MV-4-11 (cell line): Measurements from ENCODE around the gene ECEL1.

Source experiments
- DNase-seq: peaks from one replicate; lab custom pipeline; 2025; lab: John Stamatoyannopoulos, UW

The ECEL1 gene

DNA sequence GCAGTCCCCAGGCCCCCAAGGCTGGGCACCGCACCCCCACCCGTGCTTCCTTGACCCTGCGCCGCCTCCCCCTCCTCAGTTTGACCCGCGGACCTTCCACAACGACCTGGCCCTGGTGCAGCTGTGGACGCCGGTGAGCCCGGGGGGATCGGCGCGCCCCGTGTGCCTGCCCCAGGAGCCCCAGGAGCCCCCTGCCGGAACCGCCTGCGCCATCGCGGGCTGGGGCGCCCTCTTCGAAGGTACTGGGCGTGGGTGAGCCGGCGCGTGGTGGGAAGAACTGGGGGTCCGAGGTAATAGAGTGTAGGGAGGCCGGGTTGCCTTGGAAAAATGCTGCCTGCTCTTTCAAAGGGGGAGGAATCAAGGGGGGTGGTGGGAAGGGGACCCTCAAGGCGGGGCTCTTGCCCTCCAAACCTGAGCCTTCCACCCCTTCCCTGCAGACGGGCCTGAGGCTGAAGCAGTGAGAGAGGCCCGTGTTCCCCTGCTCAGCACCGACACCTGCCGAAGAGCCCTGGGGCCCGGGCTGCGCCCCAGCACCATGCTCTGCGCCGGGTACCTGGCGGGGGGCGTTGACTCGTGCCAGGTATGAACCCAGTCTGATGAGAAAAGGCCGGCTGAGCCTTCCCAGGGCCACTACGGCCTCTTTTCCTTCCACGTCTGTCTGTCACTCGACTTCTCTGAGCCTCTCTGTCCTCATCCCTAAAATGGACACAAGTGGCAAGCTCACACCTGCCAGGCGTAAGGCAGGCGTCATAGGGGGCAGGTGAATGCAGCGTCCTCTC lies 35.2 kb upstream of the ECEL1 start:
- no peak for DNase-seq

DNA sequence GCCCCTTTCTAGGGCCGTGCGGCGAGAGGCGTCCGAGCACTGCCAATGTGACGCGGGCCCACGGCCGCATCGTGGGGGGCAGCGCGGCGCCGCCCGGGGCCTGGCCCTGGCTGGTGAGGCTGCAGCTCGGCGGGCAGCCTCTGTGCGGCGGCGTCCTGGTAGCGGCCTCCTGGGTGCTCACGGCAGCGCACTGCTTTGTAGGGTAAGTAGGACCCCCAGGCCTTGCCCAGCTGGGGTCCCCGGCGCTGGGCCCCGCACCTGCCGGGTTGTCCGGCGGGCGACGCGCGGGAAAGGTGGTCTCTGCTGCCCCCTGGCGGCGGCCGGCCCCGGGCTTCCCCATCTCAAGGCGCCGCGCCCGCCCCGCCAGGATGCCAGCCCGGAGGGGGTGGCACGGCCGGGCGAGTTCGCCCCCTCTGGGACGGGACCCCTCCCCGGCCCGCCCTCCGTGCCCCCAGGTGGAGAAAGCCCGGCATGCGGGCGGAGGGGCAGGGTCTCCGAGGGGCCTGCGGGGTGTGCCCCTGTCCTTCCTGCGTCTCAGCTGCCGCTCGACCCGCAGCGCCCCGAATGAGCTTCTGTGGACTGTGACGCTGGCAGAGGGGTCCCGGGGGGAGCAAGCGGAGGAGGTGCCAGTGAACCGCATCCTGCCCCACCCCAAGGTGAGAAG lies 34.5 kb upstream of the ECEL1 start:
- no peak for DNase-seq

DNA sequence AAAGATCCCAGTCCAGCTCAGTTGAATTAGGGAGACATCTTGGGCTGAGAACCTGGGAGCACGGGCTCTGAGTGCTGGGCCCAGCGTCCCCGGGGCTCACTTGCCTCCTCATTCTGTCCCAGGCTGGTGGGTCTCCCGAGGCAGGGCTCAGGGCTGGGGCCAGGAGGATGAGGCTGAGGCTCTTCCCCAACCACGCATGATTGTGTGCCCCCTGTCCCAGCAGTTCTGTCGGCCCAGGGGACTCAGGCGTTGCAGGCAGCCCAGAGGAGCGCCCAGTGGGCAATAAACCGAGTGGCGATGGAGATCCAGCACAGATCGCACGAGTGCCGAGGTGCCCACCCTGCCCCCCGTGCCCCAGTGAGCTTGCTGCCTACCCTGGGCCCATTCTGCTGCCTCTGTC lies 33.5 kb upstream of the ECEL1 start:
- no peak for DNase-seq

DNA sequence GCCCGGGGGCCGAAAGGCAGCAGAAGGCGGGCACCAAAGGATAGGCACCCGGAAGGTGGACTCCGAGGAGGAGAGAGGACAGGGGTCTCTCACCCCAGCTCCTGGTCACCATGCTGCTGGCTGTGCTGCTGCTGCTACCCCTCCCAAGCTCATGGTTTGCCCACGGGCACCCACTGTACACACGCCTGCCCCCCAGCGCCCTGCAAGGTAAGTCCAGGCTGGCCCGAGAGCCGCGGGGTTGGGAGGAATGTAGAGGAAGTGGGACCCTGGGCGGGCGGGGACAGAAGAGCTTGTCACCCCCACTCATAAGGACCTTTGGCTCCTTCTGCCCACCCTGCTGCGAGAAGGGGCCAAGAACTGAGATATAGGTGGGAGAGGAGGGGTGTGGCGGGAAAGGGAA lies 32.9 kb upstream of the ECEL1 start:
- DNase-seq, result no peak

DNA sequence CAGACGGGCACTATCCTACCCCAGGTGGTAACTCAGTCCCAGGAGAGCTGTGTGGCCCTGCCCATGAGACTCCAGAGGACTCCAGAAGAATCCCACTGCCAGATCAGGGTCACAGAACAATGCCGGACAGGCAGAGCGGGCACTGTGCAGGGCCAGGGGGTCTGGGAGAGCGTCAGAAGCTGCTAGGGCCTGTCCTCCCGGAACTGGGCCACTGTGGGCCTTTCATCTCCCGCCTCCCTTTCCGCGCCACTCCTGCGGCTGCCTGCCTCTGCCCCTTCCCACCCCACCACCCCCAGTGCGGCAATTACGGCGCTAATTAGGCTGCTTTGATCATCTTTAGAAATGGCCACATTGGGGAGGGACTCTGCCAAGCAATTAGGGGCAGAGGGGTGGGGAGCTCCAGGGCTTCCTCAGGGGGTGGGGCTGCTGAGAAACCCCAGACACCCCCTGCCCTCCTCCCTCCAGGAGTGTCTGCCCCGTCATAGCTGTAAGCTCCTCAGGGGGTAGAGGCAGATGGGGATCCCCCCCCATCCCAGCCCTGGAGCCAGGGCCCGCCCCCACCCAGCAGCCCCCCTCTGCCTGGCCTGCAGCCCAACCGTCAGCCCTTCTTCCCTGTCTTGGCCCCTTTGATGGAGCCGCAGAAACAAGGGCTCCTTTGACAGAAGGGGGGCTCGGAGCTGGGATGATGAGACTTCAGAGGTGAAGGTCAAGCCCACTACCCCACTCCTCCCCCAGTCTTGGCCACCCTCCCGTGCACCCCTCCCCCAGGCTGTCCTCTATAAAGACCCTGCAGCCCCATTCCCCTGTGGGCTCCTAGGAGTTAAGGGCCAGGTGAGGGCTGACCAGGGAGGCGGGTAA lies 32.2 kb upstream of the ECEL1 start, which contains the start of gene PRSS56:
Gene PRSS56 (plus strand): TSS at position 808 of the 858 bp plus-strand sequence. CDS start 211 bp downstream, outside the sequence.
- DNase-seq, result no peak

DNA sequence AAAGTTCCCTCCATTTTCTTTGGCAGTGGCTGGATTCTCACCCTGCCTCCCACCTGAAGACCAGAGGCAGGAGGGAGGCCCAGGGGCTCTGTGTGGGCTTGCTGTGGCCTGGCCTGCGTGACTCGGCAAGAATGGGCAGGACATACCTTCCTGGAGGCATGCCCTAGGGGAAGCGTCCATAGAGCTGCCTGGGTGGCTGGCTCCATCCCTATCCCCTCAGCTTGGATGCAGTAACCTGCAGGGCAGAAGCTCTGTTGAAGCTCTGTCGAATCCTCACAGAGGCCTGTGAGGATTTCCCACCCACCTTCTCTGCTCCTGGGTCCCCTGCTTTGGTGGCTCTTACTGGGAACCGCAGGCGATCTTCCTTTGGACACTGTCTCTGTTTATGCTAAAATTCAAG lies 31.2 kb upstream of the ECEL1 start:
- no peak for DNase-seq

DNA sequence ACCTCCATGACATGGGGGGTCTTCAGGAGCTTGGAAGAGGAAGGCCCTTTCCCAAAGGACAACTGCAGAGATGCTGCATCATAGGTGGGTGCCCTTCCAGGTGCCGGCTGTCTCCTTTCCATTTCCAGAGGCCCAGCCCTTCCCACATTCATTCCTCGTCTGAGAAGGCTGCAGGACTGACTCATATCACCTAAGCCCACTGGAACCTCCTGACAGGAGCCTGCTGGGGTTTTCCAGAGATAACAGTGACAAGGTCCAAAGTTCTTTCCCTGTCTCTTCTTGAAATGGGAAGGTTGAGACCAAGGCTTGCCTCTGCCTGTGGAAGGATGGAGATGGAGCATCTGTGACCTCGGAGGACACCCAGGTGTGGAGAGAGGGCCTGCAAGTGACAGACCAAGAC lies 28.9 kb upstream of the ECEL1 start:
- DNase-seq, result no peak

DNA sequence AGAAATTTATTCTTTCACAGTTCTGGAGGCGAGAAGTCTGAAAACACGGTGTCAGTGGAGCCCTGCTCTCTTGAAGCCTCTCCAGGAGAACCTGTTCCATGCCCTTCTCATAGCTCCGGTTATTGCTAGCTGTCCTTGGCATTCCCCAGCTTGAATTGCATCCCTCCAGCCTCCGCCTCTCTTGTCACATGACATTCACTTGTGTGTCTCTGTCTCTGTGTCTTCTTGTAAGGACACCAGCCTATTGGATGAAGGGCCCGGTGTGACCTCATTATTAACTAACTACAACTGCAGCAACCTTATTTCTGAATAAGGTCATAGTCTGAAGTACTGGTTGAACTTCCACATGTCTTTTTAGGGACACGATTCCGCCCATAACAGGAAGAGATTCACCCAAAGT lies 28.0 kb upstream of the ECEL1 start:
- DNase-seq, result no peak

DNA sequence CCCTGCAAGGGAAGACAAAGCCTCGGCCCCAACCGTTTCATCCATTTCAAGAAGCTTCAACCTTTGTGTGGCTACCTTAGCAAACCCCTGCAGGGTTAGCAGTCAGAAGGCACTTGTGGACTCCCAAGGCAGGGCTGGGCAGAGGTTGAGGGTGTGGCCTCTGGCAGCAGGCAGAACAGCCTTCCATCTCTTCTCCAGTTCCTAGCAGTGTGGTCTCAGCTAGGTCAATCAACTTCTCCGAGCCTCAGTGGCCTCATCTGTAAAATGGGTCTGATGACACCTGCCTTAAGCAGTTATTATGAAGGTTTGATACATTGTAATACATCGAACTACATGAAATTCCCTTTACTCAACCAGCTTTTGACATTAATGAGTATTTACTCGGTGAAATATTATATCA lies 25.7 kb upstream of the ECEL1 start:
- DNase-seq, result no peak

DNA sequence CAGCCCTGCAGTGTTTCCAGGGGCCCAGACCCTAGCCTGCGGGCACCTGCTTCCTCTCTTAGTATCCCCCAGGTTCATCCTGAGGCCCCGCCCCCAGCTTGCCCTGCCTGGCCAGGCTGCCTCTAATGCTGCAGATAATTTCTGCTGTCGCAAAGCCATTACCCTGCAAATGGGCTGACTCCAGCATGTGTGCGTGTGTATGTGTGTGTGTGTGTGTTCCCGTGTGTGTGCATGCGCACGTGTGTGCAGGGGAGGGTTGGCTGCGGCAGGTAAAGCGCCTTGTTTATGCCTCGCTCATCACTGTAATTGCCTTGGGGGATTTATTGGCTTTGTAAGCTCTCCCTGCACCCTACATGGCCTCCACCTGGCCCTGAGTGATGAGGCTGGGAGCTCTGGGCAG lies 25.0 kb upstream of the ECEL1 start:
- DNase-seq, result no peak

DNA sequence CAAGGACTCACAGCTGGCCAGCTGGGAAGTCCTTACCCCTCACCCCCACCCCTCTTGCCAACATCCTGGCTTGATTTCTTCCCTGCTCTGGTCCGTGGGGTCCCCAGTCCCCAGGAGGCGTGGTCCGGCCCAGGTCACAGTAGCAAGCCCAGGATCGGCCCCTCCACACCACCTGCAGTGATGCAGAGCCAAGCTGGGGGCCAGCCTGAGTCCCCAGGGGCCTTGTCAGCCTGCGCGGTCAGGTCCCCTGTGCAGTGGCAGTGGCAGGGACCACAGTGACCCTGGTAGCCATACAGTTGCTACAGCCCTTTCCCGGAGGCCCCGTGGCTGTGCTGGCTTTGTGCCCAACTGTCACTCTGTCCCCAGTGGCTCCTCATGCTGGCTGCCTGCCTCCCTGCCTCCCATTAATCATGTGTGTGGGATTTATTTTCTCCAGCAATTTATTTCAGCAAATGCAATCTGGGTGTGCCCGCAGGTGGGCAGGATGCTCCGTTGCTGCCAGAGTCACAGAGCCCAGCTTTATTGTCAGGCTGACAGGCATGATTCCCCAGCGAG lies 23.8 kb upstream of the ECEL1 start:
- no peak for DNase-seq

DNA sequence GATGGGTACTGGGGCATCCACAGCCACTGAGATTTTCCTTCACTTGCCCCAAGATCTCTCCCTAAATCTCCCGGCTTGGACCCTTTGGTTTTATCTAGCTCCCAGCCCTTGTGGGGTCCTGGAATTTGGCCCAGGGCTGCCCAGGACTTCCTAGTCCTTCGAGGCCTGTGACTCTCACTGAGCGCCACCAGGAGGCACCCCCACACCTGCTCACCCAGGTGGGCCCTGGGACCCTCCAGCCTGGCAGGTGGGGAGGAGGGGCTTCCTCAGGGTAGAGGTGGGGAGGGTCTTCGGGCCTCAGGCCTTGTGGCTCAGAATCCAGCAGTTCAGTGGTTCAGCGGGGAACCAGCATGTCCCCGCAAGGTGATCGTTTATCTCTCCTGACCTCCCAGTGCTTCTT lies 20.6 kb upstream of the ECEL1 start:
- no peak for DNase-seq

DNA sequence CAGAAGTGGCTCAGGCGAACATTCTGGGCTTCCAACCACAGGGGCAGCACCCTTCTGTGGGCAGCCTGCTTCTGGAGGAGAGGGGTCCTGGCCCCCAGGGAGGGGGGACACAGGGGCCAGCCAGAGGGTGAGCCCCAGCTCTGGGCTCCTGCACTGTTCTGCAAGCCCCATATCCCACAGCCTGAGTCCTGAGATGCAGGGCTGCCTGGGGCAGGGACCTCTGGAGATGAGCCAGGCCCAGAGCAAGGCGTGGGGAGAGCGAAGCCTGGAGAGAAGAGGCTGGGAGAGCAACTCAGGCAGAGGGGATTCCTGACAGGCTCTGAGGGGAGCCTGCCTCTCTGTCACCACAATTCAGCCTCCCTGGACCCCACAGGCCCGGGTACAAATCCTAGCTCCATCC lies 19.1 kb upstream of the ECEL1 start:
- DNase-seq, result no peak

DNA sequence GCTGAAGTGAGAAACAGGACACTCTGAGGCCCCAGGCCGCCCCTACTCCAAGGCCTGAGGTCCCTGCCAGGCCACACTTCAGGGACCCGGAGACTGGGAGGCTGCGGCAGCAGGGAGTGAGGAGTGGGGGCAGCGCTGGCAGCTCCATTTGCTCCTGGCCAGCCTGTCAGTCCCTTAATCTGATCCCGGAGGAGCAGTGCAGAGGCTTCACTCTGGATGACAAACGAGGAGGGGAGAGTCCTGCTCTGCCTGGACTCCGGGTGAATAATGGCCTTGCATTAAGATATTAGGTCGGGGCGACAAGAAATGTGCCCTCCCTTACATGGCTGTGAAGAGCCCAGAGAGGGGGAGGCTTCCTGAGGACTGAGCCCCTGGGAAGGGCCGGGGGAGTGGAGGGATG lies 18.2 kb upstream of the ECEL1 start:
- DNase-seq, result no peak

DNA sequence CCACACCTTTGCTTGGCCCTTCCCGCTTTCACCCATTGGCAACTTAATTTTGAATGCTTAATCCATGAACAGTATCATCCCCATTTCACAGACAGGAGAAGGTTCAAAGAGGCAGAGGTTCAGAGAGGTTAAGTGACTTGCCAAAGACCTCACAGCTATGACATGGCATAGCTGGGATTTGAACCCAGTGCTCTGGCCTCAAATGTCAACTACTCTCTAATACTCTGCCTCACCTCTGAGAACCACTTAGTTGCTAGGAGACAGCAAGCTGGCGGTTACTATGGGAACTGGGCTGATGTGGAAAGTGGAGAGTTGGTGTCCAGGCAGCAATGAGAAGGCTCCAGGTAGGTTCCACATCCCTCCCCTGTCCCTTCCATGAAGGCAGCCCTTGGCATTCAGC lies 16.8 kb upstream of the ECEL1 start:
- DNase-seq, result no peak

DNA sequence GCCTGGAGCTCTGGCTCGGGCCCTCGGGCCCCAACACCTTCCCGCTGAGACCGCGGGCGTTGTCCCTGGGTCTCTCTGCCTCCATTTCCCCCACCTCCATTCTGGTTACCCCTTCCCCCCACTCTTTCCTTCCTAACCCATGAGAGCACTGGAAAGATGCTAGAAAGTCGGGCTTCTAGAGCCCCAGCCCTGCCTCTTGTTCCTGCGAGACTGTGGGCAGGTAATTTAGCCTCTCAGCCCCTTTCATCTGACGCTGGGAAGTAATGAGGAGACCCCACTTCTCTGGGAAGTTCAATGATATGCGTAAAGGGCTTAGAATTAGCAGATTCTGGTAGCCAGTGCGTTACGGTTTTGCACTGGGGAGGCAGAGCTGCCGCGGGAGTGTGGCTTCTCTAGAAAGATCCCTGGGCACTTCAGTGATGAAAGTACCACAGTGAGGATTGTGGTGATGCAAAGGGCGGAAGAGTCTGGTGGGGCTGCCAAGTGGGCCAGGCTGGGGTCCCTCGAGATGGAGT lies 16.2 kb upstream of the ECEL1 start:
- DNase-seq, result no peak

DNA sequence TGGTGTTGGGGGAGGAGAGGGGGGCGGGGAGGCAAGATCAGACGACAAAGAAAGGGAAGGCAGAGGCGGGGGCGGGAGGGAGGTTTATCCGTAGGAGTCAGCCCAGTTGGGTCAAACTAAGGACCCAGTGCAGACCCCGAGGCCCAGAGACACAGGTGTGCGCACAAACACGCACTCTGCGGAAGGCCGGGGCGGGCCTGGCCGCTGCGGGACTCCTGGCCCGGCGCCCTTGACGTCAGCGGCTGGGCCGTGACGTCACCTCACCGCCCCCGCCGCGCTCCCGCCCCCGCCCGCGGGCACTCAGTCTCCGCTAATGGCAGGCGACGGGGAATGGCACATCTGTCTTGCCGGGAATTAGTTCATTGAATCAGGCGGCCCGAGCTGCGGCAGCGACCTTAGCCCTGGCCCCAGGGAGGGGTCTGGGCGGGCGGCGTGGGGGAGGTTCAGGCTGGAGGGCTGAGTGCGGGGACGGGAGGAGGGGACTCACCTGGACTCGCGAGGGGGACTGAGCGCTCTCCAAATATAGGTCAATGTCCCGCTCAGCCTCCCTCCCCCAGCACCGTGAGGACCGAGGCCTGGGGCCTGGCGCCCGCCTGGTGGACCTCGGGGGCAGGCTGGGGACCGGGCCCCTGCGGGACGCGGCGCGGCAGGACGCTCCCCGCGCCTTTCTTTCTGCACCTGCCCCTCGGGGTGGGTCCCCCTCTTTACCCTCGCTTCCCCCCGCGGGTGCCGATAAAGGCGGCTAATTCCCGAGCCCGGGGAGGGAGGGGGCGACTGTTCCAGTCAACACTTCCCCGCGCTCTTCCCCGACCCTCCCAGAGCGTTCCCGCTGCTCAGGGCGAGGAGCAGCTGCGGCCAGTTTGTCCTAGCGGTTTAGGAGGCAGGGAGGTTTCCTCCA lies 15.5 kb upstream of the ECEL1 start:
- DNase-seq, result no peak

DNA sequence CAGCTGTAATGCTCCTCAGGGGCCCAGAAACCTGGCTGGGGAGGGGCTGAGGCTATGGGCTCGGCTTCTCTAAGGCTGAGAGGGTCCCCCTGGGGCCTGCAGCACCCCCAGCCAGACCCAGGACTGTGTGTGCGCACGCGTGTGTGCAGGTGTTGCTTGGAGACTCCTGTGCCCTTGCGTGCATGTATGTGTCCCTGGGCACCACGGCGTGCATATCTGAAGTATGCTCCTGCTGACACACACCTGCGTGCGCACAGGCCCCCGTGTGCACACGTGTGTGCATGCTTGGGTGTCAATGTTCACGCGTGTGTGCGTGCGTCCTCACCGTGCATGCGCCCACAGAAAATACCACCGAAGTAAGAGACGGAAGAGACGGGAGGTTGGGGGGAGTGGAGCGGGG lies 14.9 kb upstream of the ECEL1 start:
- DNase-seq, result no peak

DNA sequence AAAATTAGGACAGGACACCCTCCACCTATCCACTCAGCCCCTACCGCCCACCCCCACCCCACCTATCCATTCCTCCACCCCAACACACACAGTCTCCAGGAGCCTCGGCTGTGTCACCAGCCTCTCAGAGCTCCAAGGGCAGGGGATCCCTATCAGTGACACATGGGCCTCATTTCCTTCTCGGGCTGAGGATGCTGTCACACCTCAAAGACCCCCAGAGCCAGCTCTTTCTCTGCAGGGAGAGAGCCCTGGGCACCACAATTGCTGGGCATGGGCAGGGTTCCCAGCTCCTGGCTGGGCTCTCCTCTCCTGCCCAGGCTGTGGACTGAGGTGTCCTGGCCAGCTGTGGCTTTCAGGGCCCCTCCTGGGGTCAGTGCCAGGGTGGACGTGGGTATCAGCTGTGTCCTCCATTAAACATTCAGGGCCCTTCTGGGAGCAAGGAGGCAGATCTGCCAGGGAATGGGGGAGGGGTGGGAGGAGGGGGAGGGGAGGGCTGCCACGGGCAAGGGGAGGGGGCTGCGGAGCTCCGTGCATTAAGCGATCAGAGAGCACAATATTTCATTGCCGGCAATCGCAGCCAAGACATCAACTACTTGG lies 14.3 kb upstream of the ECEL1 start:
- DNase-seq, result no peak

DNA sequence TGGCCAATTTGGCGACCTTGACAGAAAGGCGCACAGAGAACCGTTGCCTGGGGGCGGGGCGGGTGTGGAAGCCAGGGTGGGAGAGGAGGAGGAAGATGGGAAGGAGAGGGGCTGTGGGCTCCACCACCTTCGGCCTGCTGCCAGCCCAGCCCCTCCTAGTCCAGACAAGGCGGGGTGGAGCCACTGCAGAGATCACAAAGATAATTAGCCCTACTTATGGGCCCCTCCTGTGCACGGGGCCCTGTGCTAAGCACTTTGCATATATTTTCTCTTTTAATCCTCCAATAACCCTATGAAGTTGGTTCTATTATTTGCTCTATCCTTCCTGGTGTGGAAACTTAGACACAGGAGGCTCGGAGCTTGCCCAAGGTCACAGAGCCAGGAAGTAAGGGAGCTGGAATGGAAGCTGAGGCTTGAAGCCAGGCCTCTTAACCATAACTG lies 13.7 kb upstream of the ECEL1 start:
- DNase-seq, result no peak

DNA sequence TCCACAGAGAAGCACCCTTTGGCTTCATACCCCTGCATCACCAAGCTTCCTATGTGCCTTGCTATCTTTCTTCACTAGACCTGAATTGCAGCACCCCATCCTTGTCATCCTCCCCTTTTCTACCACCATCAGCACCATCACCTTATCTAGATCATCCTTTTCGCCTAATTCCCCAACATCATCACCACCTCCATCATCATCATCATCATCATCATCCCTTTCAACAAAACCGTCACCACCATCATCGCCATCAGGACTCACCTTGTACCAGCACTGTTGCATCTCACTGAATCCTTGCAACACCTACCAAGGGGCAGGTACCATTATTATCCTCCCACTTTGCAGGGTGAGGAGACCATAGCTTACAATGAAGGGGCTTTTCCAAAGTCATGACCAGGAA lies 10.8 kb upstream of the ECEL1 start:
- DNase-seq, result no peak
